Middle frontal gyrus (tissue), 1 donor: ENCODE data around the gene HAGHL.
"Not testable (repeated sequence)": the region's sequence is repeated elsewhere in the genome, so short reads cannot be mapped to it uniquely, and the experiment has no call there.

Experiments
- DNase-seq: peaks from one replicate; pipeline ENCODE4 v3.0.0-alpha.2; 2015; ENCODE audit warnings: low spot score; ENCODE audit errors: extremely low spot score

Gene HAGHL

DNA sequence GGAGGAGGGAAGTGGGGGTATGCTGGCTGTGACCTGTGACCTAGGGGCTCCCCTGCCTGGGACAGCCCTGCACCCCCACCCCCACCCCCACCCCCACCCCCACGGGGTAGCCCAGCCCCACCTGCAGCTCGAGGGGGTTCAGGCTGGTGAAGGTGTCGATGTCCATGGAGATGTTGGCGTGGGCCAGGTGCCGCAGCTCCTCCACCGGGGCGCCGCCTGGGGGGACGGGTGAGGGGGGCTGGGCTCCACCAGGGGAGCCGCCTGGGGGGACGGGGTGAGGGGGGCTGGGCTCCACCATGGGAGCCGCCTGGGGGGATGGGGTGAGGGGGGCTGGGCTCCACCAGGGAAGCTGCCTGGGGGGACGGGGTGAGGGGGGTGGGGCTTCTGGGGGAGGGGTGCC lies 43.5 kb downstream of the HAGHL start:
- no peak for DNase-seq

DNA sequence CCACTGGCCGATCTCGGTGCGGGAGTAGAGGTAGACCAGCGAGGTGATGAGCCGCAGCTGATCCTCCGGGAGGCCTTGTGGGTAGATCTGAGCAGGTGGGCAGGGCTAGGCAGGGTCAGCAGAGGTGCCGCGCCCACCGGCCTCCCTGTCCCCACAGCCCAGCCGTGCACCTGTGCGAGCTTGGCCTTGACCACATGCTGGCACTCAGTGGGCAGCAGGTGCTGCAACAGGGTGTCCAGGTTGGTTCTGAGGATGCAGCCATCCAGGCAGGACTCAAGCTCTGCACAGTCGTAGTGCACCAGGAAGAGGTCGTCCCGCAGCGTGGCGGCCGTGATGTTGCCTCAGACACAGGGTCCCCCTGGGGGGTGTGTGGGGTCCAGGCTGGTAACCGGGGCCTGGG lies 46.1 kb downstream of the HAGHL start:
- no peak for DNase-seq

DNA sequence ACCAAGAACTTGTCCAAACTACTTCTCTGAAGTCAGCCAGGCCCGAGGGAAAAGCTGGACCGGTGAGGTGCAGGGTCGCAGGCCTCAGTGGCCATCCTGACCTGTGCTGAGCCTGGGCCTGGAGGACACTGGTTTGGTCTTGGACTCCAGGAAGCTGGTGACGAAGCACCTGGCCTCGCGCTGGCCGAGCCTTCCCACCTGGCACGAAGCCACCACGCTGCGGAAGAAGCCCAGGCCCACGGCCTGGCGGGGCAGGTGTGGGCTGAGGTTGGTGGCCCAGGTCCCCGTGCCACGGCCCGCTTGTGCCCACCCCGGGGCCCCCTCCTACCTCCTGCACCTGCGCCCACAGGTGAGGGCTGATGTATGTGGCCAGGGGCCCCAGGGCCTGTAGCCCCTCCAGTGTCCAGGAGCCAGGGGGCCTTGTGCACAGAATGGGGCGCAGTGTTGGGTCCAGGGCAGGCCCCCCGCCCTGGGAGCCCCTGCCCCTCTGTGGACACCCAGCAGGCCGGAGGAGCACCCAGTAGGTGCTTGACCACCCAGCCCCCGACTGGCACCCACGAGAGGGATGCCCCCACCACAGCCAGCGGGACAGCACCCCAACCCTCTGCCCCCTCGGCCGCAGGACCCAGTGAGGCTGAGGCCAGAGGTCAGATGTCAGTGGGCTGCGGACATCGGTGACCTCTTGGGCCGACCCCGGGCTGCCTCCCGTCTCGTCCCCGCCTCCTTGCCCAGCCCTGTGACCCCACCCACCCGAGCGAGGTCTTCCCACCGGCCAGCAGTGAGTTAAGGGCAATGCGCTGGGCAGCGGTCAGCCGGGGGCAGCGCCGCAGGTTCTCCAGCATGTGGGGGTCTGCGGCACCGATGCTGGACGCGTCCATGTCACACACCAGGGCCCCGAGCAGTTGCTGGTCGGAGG lies 47.4 kb downstream of the HAGHL start:
- DNase-seq = no peak

DNA sequence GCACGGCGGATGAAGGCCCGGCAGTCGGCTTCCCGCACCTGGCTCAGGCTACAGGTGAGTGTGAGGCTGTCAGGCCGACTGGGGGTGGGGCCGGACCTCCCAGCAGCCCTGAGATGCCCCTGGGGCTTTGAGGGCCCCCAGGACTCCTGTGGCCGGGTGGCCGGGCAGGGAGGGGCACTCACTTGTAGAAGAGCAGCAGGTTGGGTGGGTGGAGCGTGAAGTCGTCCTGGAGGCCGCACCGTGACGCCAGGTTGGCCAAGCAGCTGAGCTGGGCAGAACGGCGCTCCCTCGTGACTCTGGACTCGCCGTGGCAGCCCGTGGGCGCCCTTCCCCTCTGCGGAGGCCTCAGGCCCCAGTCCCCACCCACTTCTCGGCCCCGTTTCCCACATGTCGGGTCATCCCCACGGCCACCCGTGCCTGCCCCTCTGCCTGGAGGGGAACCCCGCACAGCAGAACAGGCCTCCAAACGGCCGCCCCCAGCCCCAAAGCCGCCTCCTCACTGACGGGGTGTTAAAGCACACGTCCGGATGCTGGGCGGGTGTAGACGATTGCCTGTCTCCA lies 48.4 kb downstream of the HAGHL start:
- DNase-seq = no peak

DNA sequence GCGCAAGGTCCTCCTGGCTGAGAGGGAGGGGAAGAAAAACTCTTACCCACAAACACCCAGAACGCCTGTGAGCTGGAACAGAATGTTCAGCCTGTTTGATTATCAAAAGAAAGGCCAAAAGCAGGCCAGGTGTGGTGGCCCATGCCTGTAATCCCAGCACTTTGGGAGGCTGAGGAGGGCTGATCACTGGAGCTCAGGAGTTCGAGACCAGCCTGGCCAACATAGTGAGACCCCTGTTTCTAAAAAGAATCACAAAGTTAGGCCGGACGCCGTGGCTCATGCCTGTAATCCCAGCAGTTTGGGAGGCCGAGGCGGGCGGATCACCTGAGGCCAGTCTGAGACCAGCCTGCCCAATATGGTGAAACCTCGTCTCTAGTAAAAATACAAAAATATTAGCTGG lies 49.4 kb downstream of the HAGHL start:
- not testable (repeated sequence) for DNase-seq

DNA sequence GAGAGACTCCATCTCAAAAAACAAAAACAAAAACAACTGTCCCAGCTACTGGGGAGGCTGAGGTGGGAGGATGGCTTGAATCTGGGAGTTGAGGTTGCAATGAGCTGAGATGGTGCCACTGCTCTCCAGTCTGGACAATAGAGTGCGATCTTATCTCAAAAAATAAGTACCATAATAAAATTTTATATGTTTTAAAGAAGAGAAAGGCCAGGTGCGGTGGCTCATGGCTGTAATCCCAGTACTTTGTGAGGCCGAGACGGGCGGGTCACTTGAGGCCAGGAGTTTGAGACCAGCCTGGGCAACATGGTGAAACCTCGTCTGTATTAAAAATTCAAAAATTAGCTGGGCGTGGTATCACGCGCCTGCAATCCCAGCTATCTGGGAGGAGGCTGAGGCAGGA lies 49.9 kb downstream of the HAGHL start:
- no peak for DNase-seq

DNA sequence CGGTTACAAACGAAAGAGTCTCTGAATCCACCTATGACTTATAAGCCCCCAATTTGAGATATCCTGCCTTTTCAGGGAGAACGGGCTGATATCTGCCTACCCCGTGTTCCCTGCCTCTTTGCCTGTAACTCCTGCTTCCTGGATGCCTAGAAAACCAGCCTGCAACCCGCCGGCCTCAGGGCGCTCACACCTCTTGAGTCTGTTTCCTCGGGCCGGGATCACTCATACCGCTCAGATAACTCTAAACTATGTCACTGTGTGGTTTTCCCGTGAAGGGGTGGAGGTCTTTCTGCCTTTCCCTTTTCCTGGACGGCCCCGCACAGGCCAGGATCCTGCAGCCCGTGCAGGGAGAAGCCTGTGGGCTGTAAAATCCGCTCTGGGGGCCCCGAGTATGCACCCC lies 50.9 kb downstream of the HAGHL start:
- no peak for DNase-seq

DNA sequence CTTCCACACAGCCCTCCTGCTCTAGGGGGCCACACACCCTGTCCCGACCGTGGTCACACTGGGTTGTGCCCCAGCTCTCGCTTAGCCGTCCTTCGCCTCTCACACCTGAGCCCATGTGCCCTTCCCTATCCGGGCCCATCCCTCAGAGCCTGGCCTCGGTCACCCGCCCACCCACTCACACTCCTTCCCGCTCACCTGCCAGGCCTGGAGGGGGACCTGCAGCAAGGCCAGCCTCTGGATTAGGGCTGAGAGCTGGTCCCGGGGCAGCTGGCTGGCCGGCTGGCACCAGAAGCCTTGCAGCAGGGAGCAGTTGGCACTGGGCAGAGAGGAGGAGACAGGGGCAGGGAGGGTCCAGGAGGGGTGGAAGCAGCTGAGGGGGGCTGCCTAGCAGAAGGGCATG lies 51.5 kb downstream of the HAGHL start:
- DNase-seq = no peak

DNA sequence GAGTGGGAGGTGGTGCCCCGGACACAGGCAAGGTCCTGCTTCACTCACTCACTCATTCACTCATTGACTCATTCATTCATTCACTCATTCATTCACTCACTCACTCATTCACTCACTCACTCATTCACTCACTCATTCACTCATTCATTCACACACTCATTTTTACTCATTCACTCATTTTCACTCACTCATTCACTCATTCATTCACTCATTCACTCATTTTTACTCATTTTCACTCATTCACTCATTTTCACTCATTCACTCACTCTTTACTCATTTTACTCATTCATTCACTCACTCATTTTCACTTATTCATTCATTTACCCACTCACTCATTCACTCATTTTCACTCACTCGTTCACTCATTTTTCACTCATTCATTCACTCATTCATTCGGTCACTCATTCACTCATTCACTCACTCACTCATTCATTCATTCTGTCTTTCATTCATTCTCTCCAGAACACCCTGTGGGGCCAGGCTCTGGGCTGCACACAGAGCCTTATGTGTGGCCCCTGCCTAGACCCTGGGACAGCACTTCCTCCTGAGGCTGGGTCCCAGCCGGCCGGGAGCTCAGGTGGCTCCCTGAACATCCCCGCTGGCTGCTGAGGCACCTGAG lies 52.1 kb downstream of the HAGHL start:
- DNase-seq = no peak
